ENCODE measurements around the gene ADTRP.
A peak's percentile ranks its signal among the peaks of the same experiment; 100 is the strongest.

The ADTRP gene, protein sequence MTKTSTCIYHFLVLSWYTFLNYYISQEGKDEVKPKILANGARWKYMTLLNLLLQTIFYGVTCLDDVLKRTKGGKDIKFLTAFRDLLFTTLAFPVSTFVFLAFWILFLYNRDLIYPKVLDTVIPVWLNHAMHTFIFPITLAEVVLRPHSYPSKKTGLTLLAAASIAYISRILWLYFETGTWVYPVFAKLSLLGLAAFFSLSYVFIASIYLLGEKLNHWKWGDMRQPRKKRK

DNA sequence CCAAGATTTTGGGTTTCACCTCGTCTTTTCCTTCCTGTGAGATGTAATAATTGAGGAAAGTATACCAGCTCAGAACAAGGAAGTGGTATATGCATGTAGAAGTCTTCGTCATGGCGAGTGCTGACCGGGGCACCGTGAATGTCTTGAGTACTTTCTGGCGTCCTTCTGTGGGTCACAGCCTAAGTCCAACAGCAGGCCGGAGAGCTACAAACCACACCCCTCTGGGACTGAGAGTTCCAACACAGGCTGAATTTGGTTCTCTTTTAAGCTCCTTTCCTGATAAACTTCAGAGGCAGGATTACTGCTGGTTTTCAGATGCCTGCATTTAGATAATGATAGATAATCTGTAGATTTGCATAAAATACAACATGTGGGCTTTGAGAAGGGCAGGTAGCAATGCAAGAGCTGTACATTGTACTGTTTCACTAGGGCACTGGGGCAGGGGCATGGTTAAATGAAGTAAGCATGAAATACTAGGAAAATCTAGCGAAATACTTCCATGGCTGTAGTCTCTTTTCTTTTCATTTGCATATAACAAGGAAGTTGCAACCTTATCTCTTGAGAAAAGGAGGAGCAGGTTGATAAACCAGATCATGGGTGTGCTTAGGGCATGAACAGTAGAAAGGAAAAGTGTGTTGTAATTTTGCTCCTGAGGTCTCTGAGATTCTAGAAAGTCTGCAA lies at the start of gene ADTRP:
TSS of gene ADTRP (minus strand) at position 156 of the 681 bp plus-strand sequence. CDS start at position 112, 44 bp downstream.
- DNase-seq (ENCODE audit: low spot score), result no peak

DNA sequence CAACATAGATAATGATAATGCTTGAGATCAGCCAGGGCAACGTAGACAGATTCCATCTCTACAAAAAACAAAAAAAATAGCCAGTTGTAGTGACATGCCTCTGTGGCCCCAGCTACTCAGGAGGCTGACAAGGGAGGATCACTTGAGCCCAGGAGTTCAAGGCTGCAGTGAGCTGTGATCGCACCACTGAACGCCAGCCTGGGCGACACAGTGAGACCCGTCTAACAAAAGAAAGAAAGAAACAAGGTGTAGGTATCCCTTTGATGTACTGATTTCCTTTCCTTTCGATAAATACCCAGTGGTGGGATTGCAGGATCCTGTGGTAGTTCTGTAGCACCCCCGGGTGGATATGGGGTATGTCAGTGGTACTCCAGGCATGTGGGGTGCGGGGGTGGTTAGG lies 48.2 kb upstream of the ADTRP start:
- no peak for DNase-seq (ENCODE audit: low spot score)

GRCh38 chr6:11824986-11825385 lies 46.4 kb upstream of the ADTRP start:
- DNase-seq (ENCODE audit: low spot score), result no peak

GRCh38 chr6:11822346-11822745 lies 43.7 kb upstream of the ADTRP start:
- DNase-seq (ENCODE audit: low spot score), result no peak

- no peak for DNase-seq (ENCODE audit: low spot score)
Observed at GRCh38 chr6:11821781-11822180, 43.2 kb upstream of the ADTRP start.

- no peak for DNase-seq (ENCODE audit: low spot score)
Observed at GRCh38 chr6:11820821-11821220, 42.2 kb upstream of the ADTRP start.

GRCh38 chr6:11819486-11819885 lies 40.9 kb upstream of the ADTRP start:
- no peak for DNase-seq (ENCODE audit: low spot score)

DNA sequence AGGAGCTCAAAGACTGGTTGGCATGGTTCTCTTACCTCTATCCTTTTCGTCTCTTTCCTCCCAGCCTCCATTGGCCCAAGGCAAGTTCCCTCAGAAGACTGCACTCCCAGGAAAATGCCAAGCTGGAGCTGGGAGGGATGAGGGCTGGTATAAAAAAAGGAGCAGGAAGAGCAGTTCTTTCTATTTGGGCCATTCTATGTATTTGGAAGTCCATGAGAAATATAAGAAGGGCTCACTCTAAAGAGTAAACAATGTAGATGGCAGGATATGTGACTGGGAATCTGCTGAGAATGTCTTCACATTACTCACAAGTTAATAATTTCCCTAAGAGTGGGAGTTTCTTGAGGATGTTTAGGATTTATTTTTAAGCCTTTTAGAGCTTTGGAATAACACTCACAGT lies 36.6 kb upstream of the ADTRP start:
- peak; percentile 9 for DNase-seq (ENCODE audit: low spot score)

- no peak for DNase-seq (ENCODE audit: low spot score)
Observed at GRCh38 chr6:11814819-11815218, 36.2 kb upstream of the ADTRP start.

GRCh38 chr6:11814106-11814505 lies 35.5 kb upstream of the ADTRP start:
- no peak for DNase-seq (ENCODE audit: low spot score)

GRCh38 chr6:11813606-11814005 lies 35.0 kb upstream of the ADTRP start:
- DNase-seq (ENCODE audit: low spot score), result no peak

- DNase-seq (ENCODE audit: low spot score), result no peak
Observed at GRCh38 chr6:11812951-11813350, 34.3 kb upstream of the ADTRP start.

DNA sequence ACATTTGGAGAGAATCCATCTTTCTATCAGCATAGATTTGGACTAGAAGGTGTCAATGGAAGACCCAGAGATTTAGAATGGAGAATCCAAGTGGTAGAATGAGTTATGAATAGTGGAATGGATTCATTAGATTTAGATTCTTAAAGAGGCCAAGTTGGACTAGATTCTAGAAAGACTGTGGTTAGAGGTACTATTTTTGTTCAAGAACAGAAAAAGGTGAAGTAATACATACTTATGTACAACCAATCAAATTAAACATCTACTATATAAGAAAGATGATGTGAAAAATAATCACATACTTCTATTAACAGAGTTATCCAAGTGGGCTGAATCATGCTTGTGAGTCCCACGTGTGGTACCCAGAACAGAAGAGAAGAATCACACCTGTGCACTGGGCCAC lies 33.8 kb upstream of the ADTRP start:
- no peak for DNase-seq (ENCODE audit: low spot score)

DNA sequence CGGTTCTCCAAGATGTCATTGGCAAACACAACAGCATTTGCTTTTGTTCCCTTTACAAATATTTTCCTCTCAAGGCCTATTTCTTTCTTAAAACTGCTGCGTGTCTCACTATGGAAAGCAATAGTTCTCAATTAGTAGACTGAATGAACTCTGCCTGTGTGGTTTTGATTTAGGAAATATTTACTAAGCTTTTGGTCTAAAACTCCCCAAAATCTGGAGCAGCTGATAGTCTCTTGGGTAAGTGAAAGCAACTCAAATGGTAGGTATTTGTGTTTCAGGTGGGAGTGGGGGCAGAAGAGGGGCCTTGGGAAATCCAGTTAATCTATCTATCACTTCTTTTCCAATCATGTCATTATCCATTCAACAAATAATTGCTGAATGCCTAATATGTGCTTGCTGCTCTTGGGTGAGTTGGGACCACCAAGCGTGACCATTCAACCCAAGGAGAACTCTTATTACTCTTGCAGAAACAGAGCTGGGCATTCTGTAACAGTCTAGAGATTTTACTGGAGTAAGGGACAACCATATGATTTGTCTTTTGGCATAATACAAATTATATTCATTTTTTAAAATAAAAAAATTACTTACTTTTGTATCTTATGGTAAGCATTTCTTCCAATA lies 33.2 kb upstream of the ADTRP start:
- DNase-seq (ENCODE audit: low spot score), result no peak

DNA sequence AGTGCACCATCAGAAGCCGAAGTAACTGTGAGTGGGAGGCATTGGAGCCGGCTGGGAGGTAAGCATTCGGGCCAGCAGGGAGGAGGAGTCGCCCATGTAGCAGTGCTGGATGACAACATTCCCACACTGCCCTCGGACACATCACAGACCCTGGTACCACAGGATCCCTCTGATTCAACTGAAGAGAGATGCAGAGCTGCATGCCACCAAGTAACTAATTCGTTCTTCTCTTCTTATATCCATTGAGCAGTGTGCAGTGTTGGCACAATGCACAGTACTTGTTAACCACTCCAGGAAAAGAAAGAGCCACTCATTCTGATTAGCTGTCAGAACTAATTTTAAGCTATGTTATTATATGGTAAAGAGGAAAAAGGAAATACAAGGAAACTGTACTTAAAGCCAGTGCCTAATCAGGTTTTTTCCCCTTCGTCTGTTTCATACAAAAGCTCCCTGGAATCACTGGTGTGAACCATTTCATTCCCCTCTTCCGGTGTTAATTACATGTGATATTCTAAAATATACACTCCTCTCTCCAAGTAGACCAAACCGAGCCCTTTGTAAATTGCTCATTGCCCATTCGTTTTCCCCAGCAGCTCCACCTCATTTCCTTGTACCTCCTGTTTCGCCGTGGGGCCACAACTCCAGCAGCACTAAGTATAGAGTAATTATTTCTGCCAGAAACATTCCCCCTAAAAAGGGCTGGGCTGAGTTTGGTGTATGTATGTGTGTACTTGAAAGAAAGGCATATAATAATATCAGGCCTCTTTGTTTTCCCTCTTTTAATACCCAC lies 32.4 kb upstream of the ADTRP start:
- no peak for DNase-seq (ENCODE audit: low spot score)

GRCh38 chr6:11810039-11810541 lies 31.5 kb upstream of the ADTRP start:
- no peak for DNase-seq (ENCODE audit: low spot score)

DNA sequence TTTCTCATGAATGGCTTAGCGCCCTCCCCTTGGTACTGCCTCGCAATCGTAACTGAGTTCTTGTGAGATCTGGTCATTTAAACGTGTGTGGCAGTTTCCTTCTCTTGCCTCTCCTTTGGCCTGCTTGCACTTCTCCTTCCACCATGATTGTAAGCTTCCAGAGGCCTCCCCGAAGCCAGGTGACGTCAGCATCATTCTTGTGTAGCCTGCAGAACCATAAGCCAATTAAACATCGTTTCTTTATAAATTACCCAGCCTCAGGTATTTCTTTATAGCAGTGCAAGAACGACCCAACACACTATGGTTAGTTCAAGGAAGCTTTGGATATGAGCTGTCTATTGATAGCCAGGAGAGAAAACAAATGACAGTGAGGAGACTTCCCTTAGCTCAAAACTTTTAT lies 29.5 kb upstream of the ADTRP start:
- DNase-seq (ENCODE audit: low spot score), result no peak

- DNase-seq (ENCODE audit: low spot score), result no peak
Observed at GRCh38 chr6:11806561-11807317, 28.1 kb upstream of the ADTRP start.

- DNase-seq (ENCODE audit: low spot score), result no peak
Observed at GRCh38 chr6:11805259-11806053, 26.9 kb upstream of the ADTRP start.

- DNase-seq (ENCODE audit: low spot score), result no peak
Observed at GRCh38 chr6:11804701-11805100, 26.1 kb upstream of the ADTRP start.

GRCh38 chr6:11804135-11804534 lies 25.5 kb upstream of the ADTRP start:
- no peak for DNase-seq (ENCODE audit: low spot score)

Data from RKO (cell line).